Measurements from ENCODE around the gene ASB10.

DNA sequence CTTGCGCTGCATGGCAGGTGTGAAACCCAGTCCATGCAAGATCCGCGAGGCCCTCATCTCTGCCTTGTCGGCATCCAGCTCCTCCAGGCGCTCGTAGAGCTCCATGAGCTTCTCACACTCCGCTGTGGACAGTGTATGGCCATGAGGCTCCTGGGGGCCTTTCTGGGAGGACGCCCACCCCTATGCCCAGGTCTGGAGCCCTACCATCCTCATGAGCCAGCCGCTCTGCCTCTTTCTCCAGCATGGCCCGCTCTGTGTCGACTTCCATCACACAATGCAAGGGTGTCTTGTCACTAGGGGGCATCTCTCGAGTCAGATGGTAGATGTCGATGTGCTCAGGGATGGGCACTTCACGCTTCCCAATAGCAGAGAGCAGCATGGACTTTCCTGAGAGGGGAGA is 36.7 kb upstream of the ASB10 start:
- TF ChIP-seq CTCF (IDR thresholded peaks at IDR 0.05; ENCODE audit: borderline replicate concordance, extremely low read depth, low read length, poor library complexity, severe bottlenecking) (peak; percentile 7), EZH2 (IDR thresholded peaks at IDR 0.05; ENCODE audit: borderline replicate concordance, low read depth, low read length, severe bottlenecking) (no peak)

Data from DND-41 (cell line).